Skeletal muscle cell (primary cell): ENCODE data around the gene DDRGK1.

Experiments used
- DNase-seq: peaks from one replicate; pipeline ENCODE4 v3.0.0-alpha.2; 2010; ENCODE audit warnings: low read depth
- H3K4me3 ChIP-seq: 2 replicates; pipeline ENCODE4 v1.5.1; 2011; ENCODE audit warnings: low read depth, mild to moderate bottlenecking, control low read depth, low read length, moderate library complexity

Gene DDRGK1

DNA sequence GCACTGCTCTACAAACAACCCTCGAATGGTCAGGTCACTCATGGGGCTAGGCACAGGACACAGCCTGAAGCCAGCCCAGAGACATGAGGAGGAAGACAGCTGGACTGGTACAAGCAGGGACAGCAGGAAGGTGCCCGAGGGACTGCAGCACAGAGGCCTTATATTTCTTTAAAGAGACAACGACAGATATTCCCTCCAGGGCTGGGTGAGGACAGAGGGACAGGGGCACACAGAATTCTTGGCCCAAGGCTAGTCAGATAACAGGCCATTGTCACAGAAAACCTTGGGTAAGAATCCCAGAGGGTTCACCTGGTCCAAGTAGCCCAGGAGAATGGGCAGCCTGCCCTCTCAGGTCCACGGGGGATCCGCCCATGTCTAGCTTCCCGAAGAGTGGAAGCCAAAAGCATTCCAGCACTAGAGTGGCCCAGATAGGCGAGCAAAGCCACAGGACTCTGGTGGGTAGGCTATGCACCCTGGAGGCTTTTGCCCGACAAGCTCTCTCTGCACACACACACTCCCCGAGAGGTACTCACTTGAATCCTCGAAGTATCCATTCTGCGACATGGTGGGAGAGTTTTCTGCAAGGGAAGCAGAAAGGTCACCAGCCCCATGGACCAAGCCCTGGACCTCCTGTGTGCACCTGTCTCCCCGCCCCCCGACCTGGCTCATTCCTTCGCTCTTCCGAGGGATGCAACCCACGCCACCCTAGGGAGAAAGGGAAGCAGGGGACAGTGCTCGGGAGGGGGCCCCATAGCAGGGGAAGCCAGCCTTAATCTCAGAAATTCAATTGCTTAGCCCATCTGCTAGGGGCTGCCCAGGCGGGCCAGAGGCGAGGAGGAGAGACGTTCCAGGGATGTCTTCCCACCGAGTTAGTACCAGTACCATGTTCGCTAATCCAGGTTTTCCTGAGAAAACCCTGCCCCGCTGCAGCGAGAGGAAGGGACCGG is 32.8 kb upstream of the DDRGK1 start:
- no peak overlapping the region for H3K4me3 ChIP-seq
- DNase-seq, result no peak

DNA sequence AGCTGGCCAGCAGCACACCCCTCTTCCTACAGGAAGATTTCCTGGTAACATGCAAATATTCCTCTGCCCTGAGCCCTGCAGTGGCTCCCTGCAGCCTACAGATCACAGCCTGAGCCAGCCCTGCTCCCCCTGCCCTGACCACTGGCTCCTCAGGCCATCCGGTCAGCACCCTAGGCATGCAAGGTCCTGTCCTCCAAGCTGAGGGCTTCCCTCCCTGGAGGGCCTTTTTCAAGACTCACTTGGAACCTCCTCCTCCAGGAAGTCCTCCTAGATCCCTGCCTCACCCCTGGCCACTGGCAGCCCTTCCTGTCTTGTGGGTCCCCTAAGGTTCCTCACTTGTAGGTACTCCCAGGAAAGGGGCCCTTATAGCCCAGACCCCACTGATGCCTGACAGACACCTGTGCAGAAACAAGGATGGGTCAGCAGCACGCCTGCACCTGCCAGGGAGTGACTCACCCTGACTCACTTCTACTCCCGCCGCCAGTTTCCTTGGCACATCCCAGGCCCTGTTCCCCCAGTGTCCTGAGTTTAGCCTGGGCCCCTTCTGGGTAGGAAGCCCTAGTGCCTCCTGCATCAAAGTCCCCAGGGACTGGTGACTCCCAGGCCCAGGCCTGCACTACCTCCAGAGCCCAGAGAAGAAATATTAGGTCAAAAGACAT is 31.3 kb upstream of the DDRGK1 start:
- H3K4me3 ChIP-seq, result no peak overlapping the region
- DNase-seq, result no peak

DNA sequence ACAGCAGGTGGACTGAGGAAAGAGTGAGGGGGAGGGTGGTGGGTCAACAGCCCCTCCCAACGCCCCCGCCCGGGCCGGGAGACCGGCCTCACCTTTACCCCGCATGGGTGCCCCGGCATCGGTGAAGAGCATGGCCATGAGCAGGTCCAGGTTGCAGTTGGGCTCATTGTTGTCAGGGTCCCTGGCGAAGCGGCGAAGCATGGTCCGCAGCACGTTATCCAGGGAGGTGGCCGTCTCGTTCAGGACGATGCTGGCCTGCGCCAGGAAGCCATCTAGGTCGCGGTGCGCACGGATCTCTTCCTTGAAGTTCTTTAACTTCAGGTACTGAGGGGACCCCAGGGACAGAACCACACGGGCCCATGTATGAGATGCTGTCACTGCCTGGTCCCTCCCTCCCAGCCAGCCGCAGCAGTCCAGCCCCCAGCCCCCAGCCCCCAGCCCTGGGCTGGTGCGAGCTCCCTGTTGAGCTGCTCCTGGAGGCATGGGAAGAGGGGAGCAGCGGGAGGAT is 29.6 kb upstream of the DDRGK1 start:
- H3K4me3 ChIP-seq, result no peak overlapping the region
- DNase-seq, result no peak

DNA sequence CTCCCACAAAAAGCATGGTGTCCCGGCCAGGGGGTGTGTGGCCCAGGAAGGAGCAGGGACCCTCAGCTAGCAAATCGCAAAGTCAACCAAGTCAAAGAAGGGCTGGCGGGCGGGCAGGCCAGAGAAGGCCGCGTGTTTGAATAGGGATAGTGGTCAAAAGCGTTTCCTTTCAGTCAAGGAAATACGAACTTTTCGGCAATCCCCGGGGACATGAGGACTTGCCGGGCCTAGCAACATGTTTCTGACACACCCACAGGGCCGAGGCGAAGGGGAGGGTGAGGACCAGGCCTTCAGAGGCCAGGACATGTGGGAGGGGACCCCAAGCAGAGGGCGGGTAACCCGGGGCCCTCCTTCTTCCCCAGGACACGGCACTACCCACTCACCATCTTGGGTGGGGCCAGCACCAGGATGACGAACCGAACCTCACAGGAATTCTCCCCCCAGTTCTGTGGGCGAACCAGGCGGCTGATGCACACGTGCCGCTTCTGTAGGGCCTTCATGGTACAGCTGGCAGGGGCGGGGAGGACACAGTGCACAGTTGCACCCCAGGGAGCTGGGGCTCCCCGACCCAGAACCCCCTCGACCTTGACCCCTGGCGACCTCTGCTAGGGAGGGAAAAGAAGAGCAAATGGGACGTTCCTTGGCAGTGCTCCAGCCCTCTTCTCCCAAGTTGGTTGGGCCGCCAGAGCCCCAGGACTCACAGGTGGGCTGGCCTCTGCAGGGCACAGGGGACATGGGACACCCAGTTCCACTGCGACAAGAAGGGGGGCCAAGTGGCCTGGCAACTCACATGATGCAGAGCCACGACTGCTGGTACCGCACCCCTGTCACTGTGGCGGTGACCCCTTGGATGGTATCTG is 28.9 kb upstream of the DDRGK1 start:
- DNase-seq, result no peak

DNA sequence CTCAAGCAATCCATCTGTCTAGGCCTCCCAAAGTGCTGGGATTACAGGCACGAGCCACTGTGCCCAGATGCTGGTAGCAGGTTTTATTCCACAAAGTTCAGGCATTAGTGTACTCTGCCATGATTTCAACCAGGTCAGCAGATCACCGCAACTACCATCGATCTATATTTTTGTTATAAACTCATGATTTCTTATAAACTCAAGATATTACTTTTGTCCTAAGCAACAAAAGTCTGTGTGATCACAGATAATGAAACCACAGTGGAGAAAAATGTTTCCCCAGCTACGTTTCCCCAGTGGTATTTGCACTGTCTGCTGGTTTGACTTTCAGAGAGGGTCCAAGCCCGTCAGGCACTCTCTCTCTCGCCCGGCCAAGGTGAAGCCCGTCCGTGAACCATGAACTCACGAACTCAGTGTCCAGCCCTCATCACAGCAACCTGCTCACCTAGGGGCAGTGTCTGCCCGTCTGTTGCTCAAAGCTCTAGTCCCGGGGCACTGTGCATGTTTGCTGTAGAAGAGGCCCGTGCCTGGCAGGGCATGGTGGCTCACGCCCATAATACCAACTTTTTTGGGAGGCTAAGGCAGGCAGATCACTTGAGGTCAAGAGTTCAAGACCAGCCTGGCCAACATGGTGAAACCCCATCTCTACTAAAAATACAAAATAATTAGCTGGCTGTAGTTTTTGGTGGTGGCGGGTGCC is 27.6 kb upstream of the DDRGK1 start:
- no peak overlapping the region for H3K4me3 ChIP-seq
- no peak for DNase-seq

More for the DNA sequence above, 28.9 kb upstream of the DDRGK1 start:
- H3K4me3 ChIP-seq, result no peak overlapping the region

DNA sequence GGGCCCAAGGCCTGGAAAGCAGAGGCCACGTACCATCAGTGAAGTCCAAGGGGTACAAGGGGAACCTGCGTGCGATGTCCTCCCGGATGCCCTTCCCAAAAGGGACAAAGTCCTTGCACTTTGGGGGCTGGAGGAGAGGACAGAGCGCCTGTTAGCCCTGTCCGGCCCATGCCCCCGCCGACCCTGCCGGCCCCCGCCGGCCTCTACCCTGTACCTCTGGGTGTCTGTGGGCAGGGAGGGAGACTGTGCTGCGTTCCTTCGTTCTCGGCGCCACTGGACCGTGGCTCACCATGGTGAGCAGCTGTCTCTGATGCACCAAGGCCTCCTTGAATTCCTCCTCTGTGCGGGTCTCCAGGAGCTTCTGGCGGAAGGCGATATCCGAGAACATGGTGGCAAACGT is 26.6 kb upstream of the DDRGK1 start:
- no peak for DNase-seq
- H3K4me3 ChIP-seq, result no peak overlapping the region

DNA sequence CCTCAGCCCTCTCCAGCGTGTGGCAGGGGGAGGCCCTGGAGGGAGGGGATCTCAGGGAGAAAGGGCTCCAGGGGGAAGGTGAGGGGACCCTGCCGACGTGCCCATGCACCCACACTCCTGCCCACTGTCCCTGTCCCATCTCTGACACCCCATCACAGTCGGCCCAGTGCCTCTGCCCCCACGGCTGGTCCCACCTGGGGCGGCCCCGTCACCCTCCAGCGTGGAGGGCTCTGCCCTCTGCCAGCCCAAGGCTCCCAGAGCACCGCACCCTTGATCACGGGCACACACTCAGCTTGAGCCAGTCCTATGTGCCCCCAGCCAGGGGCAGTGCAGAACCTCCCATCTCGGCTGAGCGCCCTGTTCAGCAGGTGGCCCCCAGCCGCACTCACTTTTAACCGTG is 25.3 kb upstream of the DDRGK1 start:
- no peak overlapping the region for H3K4me3 ChIP-seq

DNA sequence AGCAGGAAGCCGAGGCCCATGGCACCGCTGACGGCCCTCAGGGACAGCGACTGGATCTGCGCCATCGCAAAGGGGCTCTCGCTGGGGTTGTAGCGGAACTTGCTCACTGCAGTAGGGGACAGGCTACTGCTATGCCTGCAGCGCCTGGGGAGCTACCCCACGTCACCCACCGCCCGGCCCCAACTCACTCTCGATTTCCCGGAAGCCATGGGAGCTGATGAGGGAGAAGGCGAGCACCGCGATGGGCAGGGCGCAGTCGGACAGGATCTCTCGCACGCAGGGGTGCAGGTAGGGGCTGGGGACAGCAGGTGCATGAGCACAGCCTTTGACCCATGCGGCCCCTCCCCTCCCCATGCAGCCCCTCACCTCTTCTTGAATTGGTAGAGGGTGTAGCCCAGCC is 24.7 kb upstream of the DDRGK1 start:
- H3K4me3 ChIP-seq, result no peak overlapping the region
- no peak for DNase-seq

More for the DNA sequence above, 25.3 kb upstream of the DDRGK1 start:
- no peak for DNase-seq

DNA sequence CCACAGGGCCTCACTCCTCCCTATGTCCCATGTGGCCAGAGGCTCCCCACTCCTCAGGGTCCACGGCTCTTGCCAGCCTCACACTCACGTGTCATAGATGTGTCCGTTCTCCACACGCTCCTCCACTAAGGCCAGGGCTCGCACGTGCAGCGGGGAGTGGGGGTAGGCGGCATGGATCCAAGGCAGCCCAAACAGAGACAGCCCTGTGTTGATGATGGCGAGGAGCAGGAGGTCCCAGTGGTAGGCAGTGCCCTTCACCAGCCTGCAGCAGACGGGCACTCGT is 24.2 kb upstream of the DDRGK1 start:
- H3K4me3 ChIP-seq, result no peak overlapping the region
- no peak for DNase-seq

DNA sequence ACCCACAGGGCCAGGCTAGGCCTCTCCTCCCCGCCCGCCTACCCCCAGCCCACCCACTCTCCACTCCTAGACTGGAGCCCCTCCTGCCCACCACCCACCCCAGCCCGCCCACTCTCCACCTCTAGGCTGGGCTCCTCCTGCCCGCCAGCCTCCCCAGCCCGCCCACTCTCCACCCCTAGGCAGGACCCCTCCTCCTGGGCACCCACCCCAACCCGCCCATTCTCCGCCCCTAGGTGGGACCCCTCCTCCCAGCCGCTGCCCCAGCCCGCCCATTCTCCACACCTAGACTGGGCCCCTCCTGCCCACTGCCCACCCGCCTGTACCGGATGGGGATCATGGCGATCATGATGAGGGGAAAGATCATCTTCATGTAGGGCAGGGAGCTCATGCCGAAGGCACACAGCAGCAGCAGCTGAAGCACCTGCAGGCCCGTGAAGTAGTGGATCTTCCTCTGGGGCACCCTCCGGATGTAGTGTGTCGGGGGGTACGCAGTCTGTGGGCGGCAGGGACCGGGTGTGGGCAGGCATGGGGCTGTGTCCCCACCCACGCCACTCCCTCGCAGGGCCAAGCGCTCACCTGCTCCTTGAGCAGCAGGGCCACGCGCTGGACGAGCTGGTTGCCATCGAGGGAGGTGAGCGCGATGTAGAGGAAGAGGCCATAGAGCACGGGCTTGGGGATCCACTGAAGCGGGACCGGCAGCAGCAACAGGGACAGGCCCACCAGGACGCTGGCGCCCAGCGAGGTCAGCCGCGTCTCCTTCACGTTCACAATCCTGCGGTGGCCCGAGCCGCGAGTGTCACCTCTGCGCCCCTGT is 23.7 kb upstream of the DDRGK1 start:
- no peak overlapping the region for H3K4me3 ChIP-seq
- DNase-seq, result no peak

DNA sequence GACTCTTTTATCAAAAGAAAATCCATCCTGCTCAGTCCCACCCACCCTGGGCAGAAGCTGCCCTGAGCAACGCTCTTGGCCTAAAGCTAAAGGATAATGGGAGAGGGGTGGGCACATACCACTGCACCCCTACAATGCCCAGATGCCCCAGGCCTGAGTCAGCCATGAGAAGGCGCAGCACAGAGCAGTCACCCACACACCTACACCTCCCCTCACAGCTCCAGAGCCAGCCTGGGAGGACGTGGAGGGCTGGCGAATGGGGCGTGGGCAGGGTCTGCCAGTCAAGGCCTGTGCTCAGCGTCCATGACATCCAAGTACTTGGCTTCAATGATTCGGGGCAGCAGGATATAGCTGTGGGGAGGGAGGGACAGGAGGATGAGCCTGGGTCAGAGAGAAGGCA is 23.0 kb upstream of the DDRGK1 start:
- no peak for DNase-seq
- no peak overlapping the region for H3K4me3 ChIP-seq

DNA sequence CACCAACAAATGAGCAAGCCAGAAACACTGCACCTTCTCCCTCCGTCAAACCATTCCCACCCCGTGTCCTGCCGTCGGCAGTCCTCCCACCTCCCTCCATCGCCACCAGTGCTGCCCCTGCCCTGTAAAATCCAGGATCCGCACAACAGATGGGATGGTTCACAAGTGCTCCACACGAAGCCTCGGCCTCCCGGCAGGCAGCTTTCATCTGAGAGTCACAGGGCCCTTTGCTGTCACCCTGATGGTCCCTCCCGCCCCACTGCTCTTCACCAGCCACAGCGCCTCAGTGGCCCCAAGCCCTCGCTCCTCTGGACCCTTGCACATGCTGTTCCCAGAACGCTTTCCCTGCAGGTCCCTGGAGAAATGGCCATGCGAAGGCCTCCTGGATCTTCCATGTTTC is 22.4 kb upstream of the DDRGK1 start:
- DNase-seq, result no peak
- no peak overlapping the region for H3K4me3 ChIP-seq

DNA sequence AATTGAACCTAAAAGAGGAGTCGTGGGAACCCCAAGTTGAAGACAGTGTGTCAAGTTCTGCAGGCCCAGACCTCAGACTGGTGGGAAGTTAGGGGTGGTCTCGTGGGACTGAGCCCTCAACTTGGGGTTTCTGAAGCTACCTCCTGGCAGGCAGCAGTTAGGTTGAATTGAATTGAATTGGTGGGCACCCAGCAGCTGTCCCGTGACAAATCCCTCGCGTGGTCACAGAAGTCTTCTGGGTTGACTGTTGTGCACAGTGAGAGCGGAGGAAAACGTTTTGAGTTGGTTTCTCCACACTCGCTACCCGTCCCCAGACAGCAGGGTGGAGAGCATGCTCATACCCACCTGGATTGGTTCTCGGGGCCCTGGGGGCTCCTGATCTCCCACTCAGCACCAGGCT is 21.6 kb upstream of the DDRGK1 start:
- H3K4me3 ChIP-seq, result no peak overlapping the region
- no peak for DNase-seq

DNA sequence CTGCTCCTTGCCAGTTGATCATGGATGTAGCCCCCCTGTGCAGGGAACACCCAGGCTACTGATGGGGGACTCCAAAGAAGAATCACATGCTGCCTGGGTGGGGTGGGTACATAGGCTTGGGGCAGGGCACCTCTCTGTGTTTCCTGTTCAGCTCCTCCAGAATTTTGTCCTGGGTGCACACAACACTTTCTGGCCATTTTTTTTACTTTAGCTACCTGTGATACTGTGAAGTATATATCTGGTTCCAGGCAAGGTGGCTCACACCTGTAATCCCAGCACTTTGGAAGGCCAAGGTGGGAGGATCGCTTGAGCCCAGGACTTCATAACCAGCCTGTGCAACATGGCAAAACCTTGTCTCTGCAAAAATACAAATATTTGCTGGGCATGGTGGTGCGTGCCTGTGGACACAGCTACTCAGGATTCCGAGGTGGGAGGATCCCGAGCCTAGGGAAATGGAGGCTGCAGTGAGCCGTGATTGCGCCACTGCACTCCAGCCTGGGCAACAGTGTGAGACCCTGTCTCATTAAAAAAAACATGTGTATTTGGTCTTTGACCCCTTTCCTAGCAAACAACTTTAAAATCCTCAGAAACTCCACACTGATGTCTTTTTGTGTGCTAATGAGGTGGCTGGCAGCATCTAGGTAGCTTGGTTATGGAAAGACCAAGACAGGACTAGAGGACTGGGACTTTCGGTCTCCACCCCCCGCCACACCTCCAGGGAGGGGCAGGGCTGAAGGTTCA is 20.4 kb upstream of the DDRGK1 start:
- H3K4me3 ChIP-seq, result no peak overlapping the region

DNA sequence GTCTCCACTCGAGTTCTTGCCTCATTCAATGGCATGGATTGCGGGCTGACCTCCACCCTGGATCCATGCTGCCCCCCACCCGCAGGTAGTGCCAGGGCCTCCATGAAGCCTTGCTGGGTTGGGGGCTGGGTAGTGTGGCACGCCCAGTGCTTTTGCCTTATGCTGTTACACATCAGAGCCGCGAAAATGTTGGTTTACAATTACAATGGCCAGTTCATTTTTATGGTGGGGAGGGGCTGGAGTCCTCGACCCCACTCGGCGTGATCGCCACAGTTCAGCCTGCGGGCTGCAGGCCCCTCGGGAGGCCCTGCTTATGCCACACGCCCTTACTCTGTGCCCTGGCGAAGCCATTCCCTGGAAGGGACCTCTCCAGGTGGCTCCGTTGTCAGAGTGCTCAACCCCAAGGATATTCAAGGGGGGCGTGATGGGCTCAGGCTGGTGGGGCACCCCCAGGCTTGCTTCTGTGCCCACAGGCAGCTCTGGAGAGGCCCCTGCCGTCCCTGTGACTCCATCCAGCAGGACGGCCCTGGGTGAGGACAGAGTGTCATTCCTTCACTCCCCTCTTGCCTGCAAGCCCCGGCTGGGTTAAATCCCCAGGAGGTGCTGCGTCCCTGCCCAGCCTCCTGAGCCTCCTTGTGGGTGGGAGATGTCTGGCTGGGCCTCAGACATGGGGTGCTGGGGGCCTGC is 19.7 kb upstream of the DDRGK1 start:
- no peak overlapping the region for H3K4me3 ChIP-seq
- DNase-seq, result no peak

More for the DNA sequence above, 20.4 kb upstream of the DDRGK1 start:
- DNase-seq, result no peak

DNA sequence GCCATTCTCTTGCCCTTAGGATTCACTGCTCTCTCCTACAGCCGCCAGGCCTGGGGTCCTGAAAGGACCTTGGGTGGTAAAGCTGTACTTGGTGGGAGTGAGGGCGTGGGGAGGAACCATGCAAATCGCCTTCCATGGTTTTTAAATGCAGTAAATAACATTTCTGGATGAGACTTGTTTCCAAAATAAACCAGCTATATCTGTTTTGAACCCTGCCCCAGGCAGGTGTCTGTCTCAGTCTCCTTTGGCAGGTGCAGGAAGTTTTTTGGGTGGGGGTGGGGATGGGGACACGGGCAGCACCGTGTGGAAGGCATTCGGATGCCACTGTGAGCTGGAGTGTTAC is 19.1 kb upstream of the DDRGK1 start:
- no peak for DNase-seq
- H3K4me3 ChIP-seq, result no peak overlapping the region
